ENCODE measurements around the gene QRFP.

DNA sequence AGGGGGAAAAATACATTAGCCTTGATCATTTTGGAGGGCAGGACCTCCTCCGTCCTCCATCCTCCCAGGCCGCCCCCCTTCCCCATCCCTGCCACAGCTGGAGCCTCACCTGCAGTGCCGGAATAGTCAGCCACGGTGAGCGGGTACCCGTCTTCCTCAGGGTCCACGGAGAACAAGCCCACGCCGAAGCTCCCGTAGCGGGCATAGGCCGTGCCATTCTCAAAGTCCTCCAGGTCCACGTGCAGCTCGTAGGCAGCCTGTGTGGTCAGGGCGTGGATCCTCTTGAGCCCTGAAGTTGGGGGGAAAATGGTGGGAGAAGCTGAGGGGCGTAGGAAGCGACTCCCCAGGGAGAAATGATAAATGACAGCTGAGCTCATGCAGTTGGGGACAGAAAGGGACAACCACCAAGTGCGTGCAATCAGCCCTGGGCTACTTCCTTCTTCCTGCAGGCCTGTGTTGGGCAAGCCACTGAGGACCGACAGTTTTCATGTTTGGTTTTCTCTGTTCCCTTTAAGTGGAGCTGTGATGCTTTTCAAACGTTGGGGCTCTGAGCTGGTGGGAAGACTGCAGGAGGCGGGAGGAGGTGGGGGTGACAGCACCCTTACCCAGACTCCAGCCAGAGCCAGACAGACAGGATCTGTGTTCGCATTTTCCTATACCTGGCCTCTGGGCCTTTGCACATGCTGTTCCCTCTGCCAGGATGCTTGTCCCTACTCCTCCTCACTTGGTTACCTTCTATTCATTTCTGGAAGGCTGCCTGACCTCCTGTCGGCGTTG, 8.7 kb upstream of the QRFP start:
- TF ChIP-seq CTCF (IDR thresholded peaks at IDR 0.05; ENCODE audit: low read length) (no peak), EZH2 (optimal IDR thresholded peaks at IDR 0.05; ENCODE audit: low read depth, low read length) (no peak), EZH2phosphoT487 (IDR thresholded peaks at IDR 0.05; ENCODE audit: low read length) (no peak)
